Neutrophil (primary cell): ENCODE results near the gene ME3.

Source experiments
- H3K27ac ChIP-seq: fragments of 200-600 bp; sonication (generic); 2 replicates; pipeline ENCODE4 v1.5.1; 2016; ENCODE audit warnings: mild to moderate bottlenecking, moderate library complexity
- H3K27me3 ChIP-seq: fragments of 200-600 bp; sonication (generic); 2 replicates; pipeline ENCODE4 v1.6.0; 2016; ENCODE audit warnings: mild to moderate bottlenecking
- H3K36me3 ChIP-seq: fragments of 200-600 bp; sonication (generic); 2 replicates; pipeline ENCODE4 v1.5.1; 2017
- H3K4me1 ChIP-seq, 2 experiments: fragments of 200-600 bp in 1 of 2; sonication (generic) in 1 of 2; 1 replicate in 1 of 2; 2 replicates in 1 of 2; pipeline versions ENCODE4 v1.5.1 to v1.6.1; 2013 to 2016; ENCODE audit warnings: low read depth in 1 of 2, low read length in 1 of 2, mild to moderate bottlenecking in 1 of 2, moderate library complexity in 1 of 2; ENCODE audit not compliant: control insufficient read depth in 1 of 2, insufficient read depth in 1 of 2
- H3K4me3 ChIP-seq, 2 experiments: fragments of 200-600 bp in 1 of 2; sonication (generic) in 1 of 2; 1 replicate in 1 of 2; 2 replicates in 1 of 2; pipeline ENCODE4 v1.5.1; 2013 to 2016; ENCODE audit warnings: low read depth in 1 of 2, low read length in 1 of 2, mild to moderate bottlenecking in 1 of 2, moderate library complexity in 1 of 2
- H3K9me3 ChIP-seq: fragments of 200-600 bp; sonication (generic); 2 replicates; pipeline ENCODE4 v1.5.1; 2016
- TF ChIP-seq, protein P1 (sequence below): fragments of 200-600 bp; sonication (generic); IDR thresholded peaks from 2 replicates; pipeline ENCODE4 v1.5.1; 2016; ENCODE audit warnings: antibody characterized with exemption

The ME3 gene

DNA sequence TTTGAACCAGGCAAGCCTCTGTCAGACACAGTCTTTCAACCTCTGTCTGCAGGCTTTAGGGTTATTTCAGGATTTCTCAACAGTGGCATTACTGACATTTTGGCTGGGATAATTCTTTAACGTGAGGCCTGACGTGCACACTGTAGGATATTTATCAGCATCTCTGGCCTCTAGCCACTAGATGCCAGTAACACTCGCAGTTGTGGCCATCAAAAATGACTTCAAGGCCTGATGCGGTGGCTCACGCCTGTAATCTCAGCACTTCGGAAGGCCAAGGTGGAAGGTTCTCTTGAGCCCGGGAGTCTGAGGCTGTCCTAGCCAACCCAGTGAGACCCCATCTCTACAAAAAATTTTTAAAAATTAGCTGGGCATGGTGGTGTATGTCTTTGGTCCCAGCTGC, 184.7 kb downstream of the ME3 start:
- no peaks in the 10 kb centered on the region for H3K4me1 ChIP-seq
- H3K4me3 ChIP-seq, result no peak overlapping the region
- no peaks in the 10 kb centered on the region for H3K9me3 ChIP-seq
- TF ChIP-seq, protein P1, sequence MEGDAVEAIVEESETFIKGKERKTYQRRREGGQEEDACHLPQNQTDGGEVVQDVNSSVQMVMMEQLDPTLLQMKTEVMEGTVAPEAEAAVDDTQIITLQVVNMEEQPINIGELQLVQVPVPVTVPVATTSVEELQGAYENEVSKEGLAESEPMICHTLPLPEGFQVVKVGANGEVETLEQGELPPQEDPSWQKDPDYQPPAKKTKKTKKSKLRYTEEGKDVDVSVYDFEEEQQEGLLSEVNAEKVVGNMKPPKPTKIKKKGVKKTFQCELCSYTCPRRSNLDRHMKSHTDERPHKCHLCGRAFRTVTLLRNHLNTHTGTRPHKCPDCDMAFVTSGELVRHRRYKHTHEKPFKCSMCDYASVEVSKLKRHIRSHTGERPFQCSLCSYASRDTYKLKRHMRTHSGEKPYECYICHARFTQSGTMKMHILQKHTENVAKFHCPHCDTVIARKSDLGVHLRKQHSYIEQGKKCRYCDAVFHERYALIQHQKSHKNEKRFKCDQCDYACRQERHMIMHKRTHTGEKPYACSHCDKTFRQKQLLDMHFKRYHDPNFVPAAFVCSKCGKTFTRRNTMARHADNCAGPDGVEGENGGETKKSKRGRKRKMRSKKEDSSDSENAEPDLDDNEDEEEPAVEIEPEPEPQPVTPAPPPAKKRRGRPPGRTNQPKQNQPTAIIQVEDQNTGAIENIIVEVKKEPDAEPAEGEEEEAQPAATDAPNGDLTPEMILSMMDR, result no peak
- H3K27ac ChIP-seq, result no peak overlapping the region
- no peaks in the 10 kb centered on the region for H3K36me3 ChIP-seq
- no peaks in the 10 kb centered on the region for H3K27me3 ChIP-seq

DNA sequence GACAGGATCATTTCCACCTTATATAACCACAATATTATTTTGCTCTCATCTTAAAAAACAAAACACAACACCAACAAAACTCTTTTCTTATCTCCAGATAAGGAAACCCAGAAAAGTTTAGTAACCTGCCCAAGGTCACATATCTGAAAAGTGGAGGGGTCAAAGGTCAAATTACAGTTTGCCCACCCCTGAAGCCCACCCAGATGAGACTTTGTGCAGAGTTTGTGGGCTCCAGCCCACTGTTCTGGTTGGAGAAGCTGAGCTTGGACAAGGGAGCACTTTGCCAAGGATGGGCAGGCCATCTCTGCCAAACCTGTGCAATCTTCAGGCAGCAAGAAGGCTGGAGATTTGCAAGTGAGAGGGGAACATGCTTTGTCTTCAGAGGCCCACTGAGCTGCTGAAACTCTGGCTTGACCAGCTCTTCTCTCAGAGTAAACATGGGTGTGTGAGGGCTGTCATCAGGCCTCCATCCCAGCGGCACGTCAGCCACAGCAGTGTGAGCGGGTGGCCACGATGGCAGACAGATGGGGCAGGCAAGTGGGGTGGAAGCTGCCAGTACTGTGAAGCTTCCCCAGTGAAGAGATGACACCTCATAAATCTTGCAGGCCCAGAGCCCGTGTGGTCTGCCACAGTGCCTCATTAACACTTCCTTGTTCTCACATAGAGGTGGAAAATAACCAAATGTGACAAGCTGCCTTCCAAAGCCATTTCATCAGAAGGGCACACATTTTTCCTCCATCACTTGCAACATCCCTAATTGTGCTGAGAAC, 186.0 kb downstream of the ME3 start:
- Histone ChIP-seq H3K9me3 (no peaks in the 10 kb centered on the region), H3K4me3 (no peak overlapping the region), H3K27me3 (no peaks in the 10 kb centered on the region), H3K27ac (no peak overlapping the region), H3K4me1 (no peaks in the 10 kb centered on the region), H3K36me3 (no peaks in the 10 kb centered on the region)
- TF ChIP-seq, protein P1, result no peak

DNA sequence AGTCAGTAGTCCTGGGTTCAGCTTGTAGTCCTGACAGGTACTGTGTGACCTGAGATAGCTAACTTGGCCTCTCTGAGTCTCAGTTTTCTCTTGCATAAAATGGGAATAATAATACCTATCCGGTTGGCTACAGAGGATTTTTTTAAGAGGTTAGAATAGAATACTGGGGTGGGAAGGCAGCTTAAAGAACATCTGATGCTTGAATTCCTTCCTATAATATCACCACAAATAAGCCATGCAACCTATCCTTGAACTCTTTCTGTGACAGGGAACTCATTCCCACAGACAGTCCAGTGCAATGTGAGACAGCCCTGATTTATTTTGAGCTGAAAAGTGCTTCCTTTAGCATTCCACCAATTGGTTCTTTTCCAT, 187.6 kb downstream of the ME3 start:
- H3K27ac ChIP-seq, result no peak overlapping the region
- H3K9me3 ChIP-seq, result no peaks in the 10 kb centered on the region
- TF ChIP-seq, protein P1, result no peak
- H3K4me1 ChIP-seq, result no peaks in the 10 kb centered on the region
- H3K27me3 ChIP-seq, result no peaks in the 10 kb centered on the region
- H3K4me3 ChIP-seq, result no peak overlapping the region
- H3K36me3 ChIP-seq, result no peaks in the 10 kb centered on the region

DNA sequence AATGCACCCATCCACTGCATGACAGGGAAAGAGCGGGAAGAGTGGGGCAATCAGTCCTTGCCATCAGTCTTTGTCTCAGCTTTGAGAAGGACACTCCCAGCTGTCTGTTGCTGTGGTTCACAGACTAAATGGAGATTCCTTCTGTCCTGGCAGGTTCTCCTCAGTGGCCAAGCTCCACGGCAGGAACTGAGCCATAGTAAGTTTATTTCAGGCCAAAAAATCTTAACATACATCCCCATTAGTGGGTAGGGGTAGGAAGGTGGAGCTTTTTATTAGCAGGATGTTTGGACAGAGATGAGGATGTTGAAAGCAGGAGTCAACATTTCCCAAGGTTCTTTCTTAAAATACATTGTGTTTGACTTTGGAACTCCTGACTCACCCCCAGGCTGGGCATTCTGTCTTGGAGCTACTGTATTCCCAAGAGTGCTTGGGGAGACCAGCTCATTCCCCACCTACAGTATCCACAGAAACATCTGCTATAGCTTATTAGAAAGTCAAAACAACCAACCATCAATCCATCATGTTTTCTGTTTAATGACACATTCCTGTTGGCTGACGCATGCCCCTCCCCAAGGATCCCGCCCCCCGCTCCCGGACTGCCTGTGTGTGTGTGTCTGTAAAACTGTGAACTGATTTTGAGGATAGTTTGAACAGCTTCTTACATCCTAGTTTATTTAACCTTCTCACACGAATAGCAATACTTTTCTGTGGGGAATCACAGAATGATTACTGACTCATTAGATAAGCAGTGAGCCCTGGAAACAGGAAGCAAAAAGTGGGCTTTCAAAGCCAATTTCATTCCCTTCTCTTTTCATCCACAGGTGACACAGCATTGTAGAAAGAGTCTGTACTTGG, 188.2 kb downstream of the ME3 start:
- TF ChIP-seq, protein P1, result no peak
- Histone ChIP-seq H3K4me3 (no peak overlapping the region), H3K27ac (no peak overlapping the region), H3K36me3 (no peaks in the 10 kb centered on the region), H3K4me1 (no peaks in the 10 kb centered on the region), H3K27me3 (no peaks in the 10 kb centered on the region), H3K9me3 (no peaks in the 10 kb centered on the region)

DNA sequence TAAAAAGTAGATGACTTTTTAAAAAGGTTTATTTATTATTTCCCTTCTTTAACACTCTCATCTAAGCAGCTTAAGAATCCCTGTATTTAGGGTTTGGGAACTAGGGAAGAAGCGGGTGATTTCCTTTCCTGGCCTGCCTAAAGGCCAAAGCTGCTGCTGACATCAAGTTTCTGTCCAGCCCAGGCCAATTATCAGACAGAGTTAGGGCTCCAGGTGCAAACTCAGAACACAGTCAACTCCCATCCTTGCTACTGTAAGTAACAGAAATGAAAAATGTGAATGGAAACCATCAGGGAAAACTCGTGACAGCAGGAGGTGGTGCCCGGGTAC, 188.8 kb downstream of the ME3 start:
- H3K4me3 ChIP-seq, result no peak overlapping the region
- TF ChIP-seq, protein P1, result no peak
- no peaks in the 10 kb centered on the region for H3K36me3 ChIP-seq
- no peak overlapping the region for H3K27ac ChIP-seq
- no peaks in the 10 kb centered on the region for H3K9me3 ChIP-seq
- H3K4me1 ChIP-seq, result no peaks in the 10 kb centered on the region
- no peaks in the 10 kb centered on the region for H3K27me3 ChIP-seq
